BJ (cell line): ENCODE measurements around the gene SLC2A13. TPM values are rescaled to one million over a fixed set of nuclear protein-coding genes. Genes with fewer than 3 reads are reported as not detected.

Experiments used
- CTCF ChIA-PET: fragments of 350-600 bp; formaldehyde crosslinking; extraction: SDS; loops from one replicate; lab custom pipeline; 2021; ENCODE audit warnings: antibody characterized with exemption, inconsistent platforms; lab: Yijun Ruan, JAX
- POLR2A ChIA-PET: fragments of 300-600 bp; sonication (Branson Sonifier 250); formaldehyde crosslinking; extraction: SDS; loops from one replicate; lab custom pipeline; 2021; ENCODE audit warnings: antibody characterized with exemption; lab: Charles Lee
- DNase-seq: peaks from one replicate; pipeline ENCODE4 v3.0.0-alpha.2; 2011; ENCODE audit warnings: low read depth
- H3K27me3 ChIP-seq: 2 replicates; pipeline ENCODE4 v1.6.0; 2011; ENCODE audit warnings: low read length; ENCODE audit not compliant: control insufficient read depth, insufficient read depth
- H3K36me3 ChIP-seq: 2 replicates; pipeline ENCODE4 v1.5.1; 2011; ENCODE audit warnings: low read length; ENCODE audit not compliant: control insufficient read depth, insufficient read depth
- H3K4me3 ChIP-seq: 2 replicates; pipeline ENCODE4 v1.5.1; 2011; ENCODE audit warnings: low read depth, mild to moderate bottlenecking, control low read depth, low read length
- CTCF ChIP-seq: IDR thresholded peaks from 2 replicates; pipeline ENCODE4 v1.5.1; 2011; ENCODE audit warnings: low read depth, mild to moderate bottlenecking, control low read depth, inconsistent platforms, low read length, moderate library complexity; ENCODE audit not compliant: insufficient read depth
- polyA plus RNA-seq: library from polyadenylated mRNA; depleted of rRNA; stranded (reverse); fragments of >200 nt; gene quantifications from 2 replicates; pipeline ENCODE4 v1.2.3, GENCODE V29; 2011

SLC2A13 gene
- polyA plus RNA-seq, 1 experiment, result 1.2 TPM

- Histone ChIP-seq H3K27me3 (no peaks in the 10 kb centered on the region), H3K36me3 (no peaks in the 10 kb centered on the region), H3K4me3 (no peak overlapping the region)
- ChIA-PET POLR2A (no interaction called here), CTCF (no interaction called here)
- DNase-seq, result no peak
- TF ChIP-seq CTCF, result no peak
Observed at GRCh38 chr12:40044396-40044795, 61.5 kb downstream of the SLC2A13 start.

- no peak for TF ChIP-seq CTCF
- CTCF ChIA-PET, result no interaction called here
- no peak overlapping the region for H3K4me3 ChIP-seq
- no peak for DNase-seq
- H3K36me3 ChIP-seq, result no peaks in the 10 kb centered on the region
- POLR2A ChIA-PET, result no interaction called here
- no peaks in the 10 kb centered on the region for H3K27me3 ChIP-seq
Observed at GRCh38 chr12:40039598-40039997, 66.3 kb downstream of the SLC2A13 start.

GRCh38 chr12:40038619-40039018 is 67.3 kb downstream of the SLC2A13 start:
- TF ChIP-seq CTCF, result no peak
- Histone ChIP-seq H3K27me3 (no peaks in the 10 kb centered on the region), H3K4me3 (no peak overlapping the region), H3K36me3 (no peaks in the 10 kb centered on the region)
- DNase-seq, result no peak
- POLR2A ChIA-PET, result no interaction called here
- CTCF ChIA-PET, result no interaction called here

GRCh38 chr12:40034712-40035111 is 71.2 kb downstream of the SLC2A13 start:
- no peak overlapping the region for H3K4me3 ChIP-seq
- no peak for TF ChIP-seq CTCF
- CTCF ChIA-PET, result interaction anchor here (1.2 to 2.6 kb wide), 2 partner anchors 24 to 44 kb away, joined by 3 to 13 read pairs; no protein-coding TSS in a partner anchor
- DNase-seq, result no peak
- H3K36me3 ChIP-seq, result no peaks in the 10 kb centered on the region
- H3K27me3 ChIP-seq, result no peaks in the 10 kb centered on the region
- POLR2A ChIA-PET, result no interaction called here

- ChIA-PET POLR2A (no interaction called here), CTCF (interaction anchor here (1.2 to 2.6 kb wide), 2 partner anchors 23 to 43 kb away, joined by 3 to 13 read pairs; no protein-coding TSS in a partner anchor)
- Histone ChIP-seq H3K36me3 (no peaks in the 10 kb centered on the region), H3K4me3 (no peak overlapping the region), H3K27me3 (no peaks in the 10 kb centered on the region)
- DNase-seq, result no peak
- no peak for TF ChIP-seq CTCF
Observed at GRCh38 chr12:40034156-40034555, 71.7 kb downstream of the SLC2A13 start.
